GM21786 (cell line): ENCODE measurements around the gene OPRM1.

ENCODE experiments used
- ATAC-seq: cut with Tn5 transposase; IDR thresholded peaks from one replicate; pipeline ENCODE4 v1.9.1; 2021; ENCODE audit not compliant: unreplicated experiment

OPRM1 gene

DNA sequence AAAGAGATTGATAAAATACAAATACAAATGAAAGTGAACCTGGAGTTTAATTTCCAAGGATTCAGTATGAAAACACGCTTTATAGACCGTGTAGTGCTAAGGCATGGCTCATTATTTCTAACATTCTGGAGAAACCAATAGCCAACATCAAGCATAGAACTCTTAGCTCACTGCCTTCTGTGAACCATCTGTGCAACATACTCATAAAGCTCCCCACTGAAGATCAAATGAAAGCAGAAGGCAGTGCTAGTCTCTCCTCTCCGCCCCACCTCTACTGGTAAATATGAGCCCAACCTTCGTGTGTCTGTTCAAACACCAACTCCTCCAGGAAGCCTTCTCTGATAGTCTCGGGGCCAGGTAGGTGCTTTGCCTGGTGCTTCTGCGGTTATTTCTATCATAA is 163.9 kb downstream of the OPRM1 start:
- ATAC-seq, result no peak

DNA sequence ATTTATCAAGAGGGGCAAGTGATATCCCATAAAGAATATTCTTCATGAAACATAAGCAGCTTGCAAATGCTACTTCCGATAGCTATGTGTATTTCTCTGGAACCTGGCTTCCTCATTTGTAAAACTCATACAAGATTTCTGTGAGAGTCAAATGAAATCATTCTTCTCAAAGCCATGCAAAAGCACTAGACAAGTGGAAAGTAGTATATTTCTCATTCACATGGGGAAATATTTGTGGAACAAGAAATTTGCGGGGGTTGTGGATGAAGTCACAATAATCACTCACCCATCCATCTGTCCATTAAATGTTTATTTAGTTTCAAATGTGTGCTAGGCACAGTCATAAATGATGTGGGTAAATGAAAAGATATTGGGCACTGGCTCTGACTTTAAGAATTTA is 167.1 kb downstream of the OPRM1 start:
- ATAC-seq, result no peak

DNA sequence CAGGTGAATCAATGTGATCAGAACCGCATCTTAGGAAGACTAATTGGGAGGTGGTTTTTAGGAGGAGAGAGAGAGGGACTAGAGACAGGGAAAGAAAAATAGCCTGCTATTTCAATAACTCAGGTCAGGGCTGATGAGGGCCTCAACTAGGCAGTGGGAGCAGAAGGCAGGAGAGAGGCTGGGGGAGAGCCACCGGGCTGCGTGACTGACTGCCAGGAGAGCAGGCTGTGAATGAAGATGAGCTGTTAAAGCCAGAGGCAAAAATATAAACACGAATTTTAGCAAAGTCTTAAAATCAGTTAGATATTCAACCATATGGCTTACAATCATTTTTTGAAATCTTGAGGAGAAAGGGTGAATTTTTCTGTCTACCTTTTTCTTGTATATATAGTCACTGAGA is 168.0 kb downstream of the OPRM1 start:
- ATAC-seq, result no peak

DNA sequence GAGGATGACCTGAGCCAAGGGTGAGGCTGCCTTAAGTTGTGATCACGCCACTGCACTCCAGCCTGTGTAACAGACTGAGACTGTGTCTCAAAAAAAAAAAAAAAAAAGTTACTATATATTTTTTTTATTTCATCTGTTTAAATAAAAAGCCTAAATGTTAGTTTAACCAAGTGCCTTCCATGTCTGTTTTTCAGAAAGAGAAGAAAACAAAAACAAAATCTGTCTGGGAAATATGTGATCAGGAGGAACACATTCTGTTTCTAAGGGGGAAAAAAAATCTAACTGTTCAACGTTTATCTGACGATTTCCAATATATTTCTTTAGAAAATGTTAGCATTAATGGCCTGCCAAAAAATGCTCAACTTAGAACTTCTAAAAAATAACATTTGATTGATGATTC is 170.5 kb downstream of the OPRM1 start:
- no peak for ATAC-seq

DNA sequence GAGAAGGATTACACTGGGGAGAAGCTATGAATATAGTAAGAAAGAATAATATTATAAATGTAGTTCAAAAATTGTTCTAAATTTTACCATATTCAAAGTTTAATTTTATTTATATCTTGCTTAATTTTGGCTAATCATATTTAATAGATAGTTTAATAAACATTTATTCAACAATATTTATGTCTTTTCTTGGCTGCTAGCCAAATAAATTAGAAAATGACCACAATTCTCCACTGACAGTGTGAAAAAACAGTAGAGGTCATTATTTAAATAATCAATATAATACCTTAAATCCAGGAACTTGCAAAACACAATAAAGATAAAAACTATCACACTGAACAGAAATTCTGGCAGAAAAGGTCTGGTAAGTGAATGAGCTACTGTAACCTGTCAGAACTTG is 171.6 kb downstream of the OPRM1 start:
- ATAC-seq, result no peak

DNA sequence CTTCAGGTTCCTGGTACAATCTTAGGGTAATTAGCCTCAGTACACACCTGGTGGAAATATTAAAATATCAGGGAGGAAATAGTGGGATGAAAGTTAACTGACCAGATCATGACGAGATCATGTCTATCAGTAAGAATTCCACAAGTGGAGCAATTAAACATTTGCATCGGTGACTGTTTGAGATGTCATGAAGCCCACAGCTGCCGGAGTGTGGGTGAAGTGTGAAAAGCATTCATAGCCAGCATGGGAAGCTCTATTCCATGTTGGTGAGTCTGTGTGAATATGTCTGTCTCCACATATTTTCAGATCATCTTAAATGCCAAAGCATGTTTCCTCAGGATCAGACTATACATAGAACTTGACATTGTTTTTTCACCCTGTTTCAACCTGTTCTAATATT is 174.7 kb downstream of the OPRM1 start:
- no peak for ATAC-seq

DNA sequence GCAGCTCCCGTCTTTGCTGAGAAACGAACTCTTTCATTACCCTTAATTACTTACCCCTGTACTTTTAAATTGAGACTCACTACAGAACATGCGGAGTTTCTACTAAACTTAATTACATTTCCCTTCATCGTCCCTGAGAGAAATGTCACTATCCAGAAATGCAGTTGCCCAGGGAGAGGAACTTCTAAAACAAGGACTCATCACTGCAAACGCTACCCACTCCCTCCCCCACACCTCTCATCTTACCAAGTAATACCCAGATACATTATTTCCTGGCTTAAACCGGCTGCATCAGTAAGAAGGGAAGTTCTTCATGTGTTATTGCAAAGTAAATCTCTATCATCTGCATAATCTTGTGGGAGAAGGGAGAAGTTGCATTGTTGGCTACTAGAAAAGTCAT is 179.3 kb downstream of the OPRM1 start:
- no peak for ATAC-seq

DNA sequence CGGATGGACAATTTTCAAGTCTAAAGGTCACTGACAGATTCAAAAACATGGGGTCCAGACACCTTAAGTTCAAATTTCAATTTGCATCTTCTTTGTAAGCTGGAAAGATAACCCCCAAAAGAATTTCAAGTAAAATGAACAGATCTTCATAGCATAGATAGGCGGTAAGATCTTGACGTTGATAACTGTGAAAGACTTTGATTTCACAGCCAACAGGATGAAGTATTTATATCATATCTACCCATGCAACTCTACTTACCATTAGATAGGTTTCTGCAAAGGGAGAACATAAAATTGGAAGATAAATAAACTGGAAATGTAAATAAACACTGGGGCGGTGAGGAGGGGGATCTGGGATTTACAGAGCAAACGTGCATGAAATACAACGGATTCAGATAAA is 179.7 kb downstream of the OPRM1 start:
- no peak for ATAC-seq

DNA sequence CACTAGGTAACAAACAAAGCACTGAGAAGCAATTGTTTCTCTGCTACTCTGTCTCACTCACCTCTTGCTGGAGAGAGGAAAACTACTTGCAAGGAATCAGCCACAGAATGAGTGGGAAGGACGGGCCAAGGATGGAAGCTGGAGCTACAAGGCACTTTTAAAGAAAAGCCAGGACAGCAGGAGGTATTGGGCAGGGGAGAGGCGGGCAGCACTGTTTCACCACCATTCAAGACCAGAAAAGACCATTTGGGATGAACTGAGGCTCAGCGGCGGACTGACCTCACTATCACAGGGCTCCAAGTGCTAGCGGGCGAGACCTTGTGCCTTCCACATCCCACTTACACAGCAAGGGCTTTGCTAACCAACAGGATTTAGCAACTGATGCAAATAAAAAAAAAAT is 180.2 kb downstream of the OPRM1 start:
- no peak for ATAC-seq

DNA sequence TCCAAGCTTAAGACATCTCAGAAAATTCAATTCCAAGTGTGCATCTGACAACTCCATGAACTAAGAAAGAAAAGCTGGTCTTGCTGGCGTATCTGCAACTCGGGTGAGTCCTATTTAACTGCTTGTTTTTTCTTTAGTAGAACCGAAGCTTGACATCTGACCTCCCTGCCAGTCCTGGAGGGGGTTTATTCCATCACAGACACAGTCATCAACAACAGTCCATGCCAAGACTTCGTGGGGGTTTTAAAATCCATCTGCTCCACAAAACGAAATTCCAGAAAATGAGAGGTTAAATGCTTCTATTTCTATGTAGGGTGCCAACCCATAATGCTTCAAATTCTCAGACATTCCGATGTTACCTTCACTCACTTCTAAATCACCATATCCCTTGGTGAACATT is 183.7 kb downstream of the OPRM1 start:
- ATAC-seq, result no peak

DNA sequence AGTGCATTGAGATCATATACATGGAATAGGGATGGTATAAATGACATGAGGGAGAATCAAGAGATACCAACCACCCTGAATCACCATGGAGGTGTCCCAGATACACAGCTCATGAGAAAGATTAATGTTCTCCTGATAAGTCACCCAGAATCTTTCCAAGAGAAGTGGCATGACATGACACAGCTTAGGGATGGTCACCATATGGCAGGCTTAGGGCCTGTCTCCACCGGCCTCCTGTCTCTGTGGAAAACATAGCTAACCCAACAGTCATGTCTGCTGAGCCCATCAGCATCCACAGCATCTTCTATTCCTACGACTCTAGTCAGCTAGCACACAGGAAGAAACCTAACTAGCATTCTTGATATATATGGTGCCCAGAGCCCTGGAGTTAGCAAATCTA is 184.3 kb downstream of the OPRM1 start:
- no peak for ATAC-seq

DNA sequence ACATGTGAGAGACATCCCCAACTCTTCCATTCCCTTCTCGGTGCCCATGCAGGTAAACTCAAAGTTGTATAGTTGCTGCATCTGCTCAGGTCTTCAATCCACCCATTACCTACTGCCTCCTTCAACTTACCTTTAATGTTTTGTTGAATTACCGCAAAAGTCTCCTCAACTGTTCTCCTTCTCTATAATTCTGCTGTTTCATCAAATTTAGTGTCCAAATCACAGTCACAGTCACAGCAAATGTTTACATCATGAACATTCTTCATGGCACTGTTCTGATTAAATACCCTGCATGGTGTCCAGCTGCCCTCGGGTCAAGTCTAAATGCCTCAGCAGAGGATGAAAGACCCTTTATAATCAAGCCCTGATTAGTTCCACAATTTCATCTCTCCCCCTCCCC is 187.4 kb downstream of the OPRM1 start:
- no peak for ATAC-seq

DNA sequence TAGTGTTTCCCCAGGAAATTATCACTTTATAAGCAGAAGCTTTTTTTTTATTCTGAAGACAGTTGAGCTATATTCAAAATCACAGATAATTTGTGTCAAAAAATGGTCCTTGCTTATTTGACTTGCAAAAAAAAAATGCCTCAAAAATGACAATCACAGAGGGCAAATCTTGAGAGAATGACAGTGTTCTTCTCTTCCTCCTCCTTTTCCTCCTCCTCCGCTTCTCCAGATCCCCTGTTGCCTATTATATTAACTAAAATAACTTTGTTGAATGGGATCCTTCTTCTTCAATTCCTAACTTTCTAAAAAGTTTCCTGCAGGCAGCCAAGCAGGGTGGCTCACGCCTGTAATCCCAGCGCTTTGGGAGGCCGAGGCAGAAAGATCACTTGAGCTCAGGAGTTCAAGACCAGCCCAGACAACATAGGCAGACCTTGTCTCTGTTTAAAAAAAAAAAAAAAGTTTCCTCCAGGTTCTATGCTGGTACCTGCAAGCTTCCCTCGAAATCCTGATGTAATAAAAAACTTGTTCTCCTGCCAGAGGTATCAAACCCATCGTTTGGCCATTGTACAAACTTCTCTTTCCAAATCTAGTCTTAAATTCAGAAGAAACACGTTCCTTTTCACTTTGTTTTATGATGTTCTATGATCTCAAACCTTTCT is 189.0 kb downstream of the OPRM1 start:
- no peak for ATAC-seq

DNA sequence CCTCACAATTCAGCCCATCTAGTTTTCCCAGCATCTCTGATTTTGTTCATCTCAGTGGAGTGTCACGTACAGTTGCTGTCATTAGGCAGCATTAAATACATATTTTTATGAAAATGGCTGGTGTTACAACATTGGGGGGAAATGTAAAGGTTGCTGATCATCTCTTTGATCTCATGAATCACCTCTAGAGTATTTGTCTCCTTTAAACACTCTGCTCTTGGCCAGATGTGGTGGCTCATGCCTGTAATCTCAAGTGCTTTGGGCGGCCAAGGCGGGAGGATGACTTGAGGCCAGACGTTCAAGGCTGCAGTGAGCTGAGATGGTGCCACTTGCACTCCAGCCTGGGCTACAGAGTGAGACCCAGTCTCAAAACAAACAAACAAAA is 189.5 kb downstream of the OPRM1 start:
- no peak for ATAC-seq

DNA sequence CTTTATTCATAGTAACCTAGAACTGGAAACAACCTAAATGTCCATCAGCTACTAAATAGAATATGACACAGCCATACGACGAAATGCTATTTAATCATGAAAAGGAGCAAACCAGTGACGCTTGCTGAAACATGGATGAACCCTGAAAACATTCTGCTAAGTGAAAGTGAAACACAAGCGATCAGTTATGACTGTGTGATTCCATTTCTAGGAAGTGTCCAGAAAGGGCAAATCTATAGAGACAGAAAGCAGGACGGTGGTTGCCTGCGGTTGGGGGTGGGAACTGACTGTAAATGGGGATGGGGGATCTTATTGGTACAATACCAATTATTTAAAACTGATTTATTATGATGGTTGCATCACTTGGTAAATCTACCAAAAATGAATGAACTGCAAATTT is 190.7 kb downstream of the OPRM1 start:
- peak; percentile 74 for ATAC-seq

DNA sequence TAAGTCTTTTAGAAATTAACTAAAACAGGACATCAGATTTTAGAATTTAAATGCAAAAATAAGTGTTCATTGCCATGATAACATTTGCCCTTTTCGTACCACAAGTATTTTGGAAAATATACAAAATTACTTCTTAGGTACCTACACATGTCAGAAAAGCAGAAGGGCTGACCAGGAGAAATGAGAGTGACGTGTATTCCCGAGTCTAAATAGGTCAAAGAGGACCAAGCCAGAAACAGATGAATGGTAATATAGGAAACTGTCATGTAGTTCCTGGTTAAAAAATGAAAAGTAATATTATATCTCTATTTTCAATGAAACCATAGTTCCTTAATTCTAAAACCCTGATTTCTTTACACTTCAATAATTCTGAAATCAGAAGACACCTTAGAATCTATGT is 191.4 kb downstream of the OPRM1 start:
- no peak for ATAC-seq

DNA sequence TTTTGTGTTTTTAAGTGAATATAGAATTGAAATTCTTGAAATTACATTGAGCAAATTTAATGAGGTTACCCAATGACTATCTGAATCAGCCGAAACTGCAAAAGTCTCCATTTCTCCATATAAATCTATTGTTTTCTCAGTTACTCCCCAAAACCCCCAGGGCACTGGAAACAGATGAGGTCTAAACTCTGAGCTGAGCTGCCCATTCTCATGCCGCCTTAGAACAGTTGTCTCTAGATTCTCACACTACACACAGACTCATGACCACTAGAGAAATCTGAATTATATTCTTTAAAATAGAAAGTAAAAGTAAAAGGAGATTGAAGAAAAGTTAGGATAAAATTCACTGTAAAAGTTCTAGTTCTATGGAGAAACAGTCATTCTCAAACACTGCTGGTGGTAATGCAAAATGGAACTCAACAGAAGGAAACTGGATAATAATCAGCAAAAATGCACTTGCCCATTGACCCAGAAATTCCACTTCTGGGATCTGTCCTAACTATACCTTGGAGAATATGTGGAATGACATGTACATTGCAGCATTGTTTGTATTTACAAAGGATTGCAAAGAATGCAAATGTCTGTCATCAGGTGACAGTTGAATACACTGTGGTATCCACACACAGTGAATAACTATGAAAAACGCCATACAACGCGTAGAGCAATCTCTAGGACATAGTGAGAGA is 192.0 kb downstream of the OPRM1 start:
- ATAC-seq, result no peak

DNA sequence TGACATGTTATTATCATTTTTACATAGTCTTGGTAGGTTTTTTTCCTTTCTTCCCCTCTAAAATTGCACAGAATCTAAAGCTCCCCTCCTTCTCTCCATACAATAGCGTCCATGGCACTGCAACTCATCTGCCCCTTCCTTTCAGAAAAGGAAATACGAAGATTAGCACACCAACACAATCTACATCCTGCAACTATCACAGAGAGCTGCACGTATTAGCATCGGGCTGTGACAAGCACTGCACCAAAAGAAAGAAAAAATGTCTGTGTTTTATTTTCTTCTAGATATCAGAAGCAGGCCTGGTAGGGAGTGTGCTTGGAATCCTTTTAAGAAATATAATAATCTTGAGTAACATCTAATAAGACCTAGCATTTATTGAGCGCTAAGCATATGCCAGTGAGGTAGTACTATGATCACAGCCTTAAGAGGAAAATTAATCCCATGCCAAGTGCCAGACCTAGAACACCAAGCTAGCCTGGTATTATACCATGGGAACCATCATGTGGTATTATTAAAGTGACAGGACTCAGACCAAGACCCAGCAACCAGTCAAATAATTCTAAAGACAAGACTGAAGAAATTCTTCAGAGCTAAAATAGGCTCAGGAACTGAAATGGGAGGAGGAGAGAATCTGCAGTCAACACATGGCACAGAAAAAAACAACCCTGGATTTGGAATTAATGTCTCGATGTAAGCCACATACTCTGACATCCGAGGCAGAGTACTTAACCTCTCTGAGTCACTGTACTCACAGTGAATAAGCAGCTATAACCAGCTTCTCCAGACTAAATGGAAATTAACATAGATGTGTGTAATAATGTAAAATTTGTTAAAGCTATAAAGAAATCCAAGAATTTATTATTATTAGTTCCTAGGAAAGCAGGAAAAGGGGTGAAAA is 193.2 kb downstream of the OPRM1 start:
- ATAC-seq, result no peak

DNA sequence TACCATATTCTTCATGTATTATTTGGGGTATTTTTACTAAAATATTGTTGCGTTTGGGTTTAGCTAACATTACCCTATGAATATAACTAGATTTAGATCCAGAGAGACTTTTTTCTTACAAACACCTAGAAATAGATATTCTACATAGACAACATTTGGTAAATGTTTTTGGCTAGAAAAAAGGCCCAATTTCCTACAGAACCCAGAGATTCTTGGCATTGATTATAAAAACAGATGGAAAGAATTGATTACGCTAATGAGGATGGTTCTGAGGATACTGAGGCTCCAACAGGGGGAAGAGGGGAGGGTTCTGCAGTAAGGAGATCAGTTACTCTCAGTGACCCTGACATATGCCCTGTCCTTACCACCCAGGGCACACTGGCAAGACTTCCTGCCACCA is 194.3 kb downstream of the OPRM1 start:
- ATAC-seq, result no peak

DNA sequence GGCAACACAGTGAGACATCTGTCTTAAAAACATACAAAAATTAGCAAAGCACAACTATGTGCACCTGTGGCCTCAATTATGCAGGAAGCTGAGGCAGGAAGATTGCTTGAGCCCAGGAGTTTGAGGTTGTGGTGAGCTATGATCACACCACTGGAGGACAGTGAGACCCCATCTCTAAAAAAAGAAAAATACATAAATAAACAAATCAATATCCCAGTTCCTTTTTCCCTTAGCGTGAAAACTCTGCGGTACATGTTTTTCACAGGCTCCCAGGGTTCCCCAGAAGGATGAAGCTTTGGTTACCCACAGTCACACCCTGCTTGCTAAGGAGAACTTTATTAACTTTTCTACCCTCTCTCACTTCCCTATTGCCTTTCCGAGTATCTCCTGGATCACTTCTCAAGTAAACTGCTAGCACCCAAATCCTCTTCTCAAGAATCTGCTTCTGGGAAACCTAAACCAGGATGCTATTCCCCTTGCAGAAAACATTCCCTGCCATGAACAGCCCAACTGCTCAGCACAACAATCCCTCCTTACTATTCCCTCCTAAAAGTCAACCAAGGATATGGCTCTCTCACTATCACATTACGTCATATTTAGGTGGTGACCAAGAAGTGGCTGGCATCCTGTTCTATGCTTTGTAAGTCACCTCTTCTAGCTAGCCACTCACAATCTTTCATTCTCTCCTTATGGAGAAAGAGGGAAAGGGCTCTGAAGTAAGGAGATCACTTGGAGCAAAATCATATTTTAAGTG is 195.2 kb downstream of the OPRM1 start:
- ATAC-seq, result peak; percentile 68

DNA sequence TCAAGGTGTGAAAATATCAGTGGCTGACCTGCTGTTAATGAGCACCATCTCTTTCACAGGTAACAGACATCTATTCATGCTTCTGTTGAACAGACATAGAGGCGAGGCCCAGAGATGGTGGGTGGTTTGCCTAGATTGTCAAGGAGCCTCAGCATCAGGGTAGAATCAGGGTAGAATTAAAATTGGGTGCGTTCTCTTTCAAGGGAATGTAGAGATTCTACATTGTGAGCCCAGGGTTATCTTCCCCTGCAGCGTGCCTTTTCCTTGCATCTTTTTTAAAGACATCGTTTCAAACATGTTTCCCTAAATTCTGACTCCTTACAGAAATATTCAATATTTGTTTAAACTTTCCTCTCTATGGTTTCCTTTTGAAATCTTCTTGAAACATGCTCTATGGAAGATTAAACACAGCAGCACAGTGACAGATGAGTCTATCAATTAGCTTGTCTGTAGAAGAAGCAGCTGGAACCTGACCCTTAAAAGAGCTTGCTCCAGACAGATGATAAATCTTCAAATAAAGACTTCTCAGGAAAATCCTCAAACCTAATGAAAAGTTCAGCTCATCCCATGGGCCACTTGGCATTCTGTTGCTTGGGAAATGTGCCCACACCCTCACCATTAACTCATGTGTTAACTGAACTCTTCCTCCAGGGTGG is 197.7 kb downstream of the OPRM1 start:
- ATAC-seq, result no peak
